HEK293T (cell line): ENCODE measurements around the gene SURF1.

ENCODE experiments used
- CTCF ChIA-PET: fragments of 350-600 bp; formaldehyde crosslinking; extraction: SDS; loops from one replicate; lab custom pipeline; 2021; ENCODE audit warnings: antibody characterized with exemption, inconsistent platforms; lab: Yijun Ruan, JAX
- POLR2A ChIA-PET: fragments of 350-600 bp; formaldehyde crosslinking; extraction: SDS; loops from one replicate; lab custom pipeline; 2020; ENCODE audit warnings: antibody characterized with exemption, inconsistent platforms; lab: Yijun Ruan, JAX
- DNase-seq: peaks from one replicate; pipeline ENCODE4 v3.0.0; 2012; ENCODE audit warnings: mixed read lengths; ENCODE audit errors: extremely low spot score
- ARNT ChIP-seq: fragments of 450-650 bp; IDR thresholded peaks from 2 replicates; pipeline ENCODE4 v1.6.1; 2017; ENCODE audit warnings: mild to moderate bottlenecking
- BHLHE40 ChIP-seq: fragments of 450-650 bp; IDR thresholded peaks from 2 replicates; pipeline ENCODE4 v1.6.1; 2016; ENCODE audit warnings: mild to moderate bottlenecking, moderate library complexity, borderline replicate concordance
- CTBP1 ChIP-seq: fragments of 450-650 bp; IDR thresholded peaks from 2 replicates; pipeline ENCODE4 v1.6.1; 2016; ENCODE audit warnings: borderline replicate concordance
- ELF4 ChIP-seq: fragments of 450-650 bp; IDR thresholded peaks from 2 replicates; pipeline ENCODE4 v1.6.1; 2017; ENCODE audit warnings: antibody characterized with exemption
- FOXA1 ChIP-seq: fragments of 450-650 bp; IDR thresholded peaks from 2 replicates; pipeline ENCODE4 v1.6.1; 2016; ENCODE audit warnings: mild to moderate bottlenecking
- FOXK2 ChIP-seq: fragments of 450-650 bp; IDR thresholded peaks from 2 replicates; pipeline ENCODE4 v1.6.1; 2016; ENCODE audit warnings: mild to moderate bottlenecking
- FOXM1 ChIP-seq: fragments of 450-650 bp; IDR thresholded peaks from 2 replicates; pipeline ENCODE4 v1.6.1; 2017; ENCODE audit warnings: mild to moderate bottlenecking, borderline replicate concordance
- HDGF ChIP-seq: fragments of 450-650 bp; IDR thresholded peaks from 2 replicates; pipeline ENCODE4 v1.6.1; 2017; ENCODE audit warnings: antibody characterized with exemption, borderline replicate concordance
- L3MBTL2 ChIP-seq: fragments of 450-650 bp; conservative IDR thresholded peaks from 2 replicates; pipeline ENCODE4 v1.6.1; 2016; ENCODE audit warnings: mild to moderate bottlenecking
- LEF1 ChIP-seq: fragments of 450-650 bp; IDR thresholded peaks from 2 replicates; pipeline ENCODE4 v1.6.1; 2017; ENCODE audit warnings: mild to moderate bottlenecking, borderline replicate concordance
- NFRKB ChIP-seq: fragments of 450-650 bp; IDR thresholded peaks from 2 replicates; pipeline ENCODE4 v1.6.1; 2016; ENCODE audit warnings: mild to moderate bottlenecking, moderate library complexity
- SP1 ChIP-seq: fragments of 450-650 bp; IDR thresholded peaks from 2 replicates; pipeline ENCODE4 v1.6.1; 2017
- SUZ12 ChIP-seq: fragments of 450-650 bp; IDR thresholded peaks from 2 replicates; pipeline ENCODE4 v1.6.1; 2016; ENCODE audit warnings: mild to moderate bottlenecking
- TARDBP ChIP-seq: fragments of 450-650 bp; IDR thresholded peaks from 2 replicates; pipeline ENCODE4 v1.6.1; 2016
- ZNF384 ChIP-seq: fragments of 450-650 bp; IDR thresholded peaks from 2 replicates; pipeline ENCODE4 v1.6.1; 2016
- TF ChIP-seq, protein P1 (sequence below): fragments of 450-650 bp; IDR thresholded peaks from 2 replicates; pipeline ENCODE4 v1.6.1; 2016

SURF1 gene

DNA sequence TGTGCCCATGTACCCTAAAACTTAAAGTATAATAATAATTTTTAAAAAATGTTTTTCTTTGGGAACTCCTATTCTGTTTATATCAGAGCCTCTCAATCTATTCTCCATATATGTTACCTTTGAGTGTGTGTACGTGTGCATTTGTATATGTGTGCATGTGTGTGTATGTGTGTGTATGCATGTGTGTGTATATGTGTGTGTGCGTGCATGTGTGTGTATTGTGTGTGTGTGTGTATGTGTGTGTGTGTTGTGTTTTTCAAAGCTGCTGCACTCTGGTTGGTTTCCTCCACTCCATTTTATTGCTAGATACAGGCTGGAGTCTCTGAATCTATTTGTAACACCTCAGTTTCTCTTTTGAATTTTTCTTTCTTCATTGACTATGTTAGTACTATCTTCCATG is 40.3 kb downstream of the SURF1 start:
- CTCF ChIA-PET: no interaction called here
- DNase-seq: no peak
- POLR2A ChIA-PET: no interaction called here
- TF ChIP-seq, protein P1, sequence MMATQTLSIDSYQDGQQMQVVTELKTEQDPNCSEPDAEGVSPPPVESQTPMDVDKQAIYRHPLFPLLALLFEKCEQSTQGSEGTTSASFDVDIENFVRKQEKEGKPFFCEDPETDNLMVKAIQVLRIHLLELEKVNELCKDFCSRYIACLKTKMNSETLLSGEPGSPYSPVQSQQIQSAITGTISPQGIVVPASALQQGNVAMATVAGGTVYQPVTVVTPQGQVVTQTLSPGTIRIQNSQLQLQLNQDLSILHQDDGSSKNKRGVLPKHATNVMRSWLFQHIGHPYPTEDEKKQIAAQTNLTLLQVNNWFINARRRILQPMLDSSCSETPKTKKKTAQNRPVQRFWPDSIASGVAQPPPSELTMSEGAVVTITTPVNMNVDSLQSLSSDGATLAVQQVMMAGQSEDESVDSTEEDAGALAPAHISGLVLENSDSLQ: no peak
- TF ChIP-seq SP1 (no peak), CTBP1 (no peak), NFRKB (no peak), FOXA1 (no peak), BHLHE40 (no peak)

DNA sequence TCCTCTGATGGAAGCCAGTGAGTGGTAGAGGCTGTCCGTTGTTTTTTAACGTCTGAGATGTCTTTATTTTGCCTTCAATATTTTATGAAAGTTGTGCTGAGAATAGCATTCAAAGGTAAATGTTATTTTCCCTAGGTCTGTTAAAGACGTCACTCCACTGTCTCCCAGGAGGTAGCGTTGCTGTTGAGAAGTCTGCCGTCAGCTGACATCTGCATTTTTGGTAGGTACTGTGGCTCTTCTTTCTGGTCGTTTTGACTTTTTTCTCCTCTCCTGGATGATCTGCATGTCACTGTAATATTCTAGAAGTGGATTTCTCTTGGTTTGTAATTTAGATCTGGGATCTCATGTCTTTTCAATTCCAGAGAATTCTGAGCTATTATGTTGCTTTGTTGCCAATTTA is 46.7 kb downstream of the SURF1 start:
- TF ChIP-seq HDGF (no peak), LEF1 (no peak), NFRKB (no peak), FOXM1 (no peak), SP1 (no peak), ELF4 (no peak), FOXA1 (no peak), SUZ12 (no peak)
- TF ChIP-seq, protein P1: no peak
- POLR2A ChIA-PET: no interaction called here
- CTCF ChIA-PET: no interaction called here
- no peak for DNase-seq

DNA sequence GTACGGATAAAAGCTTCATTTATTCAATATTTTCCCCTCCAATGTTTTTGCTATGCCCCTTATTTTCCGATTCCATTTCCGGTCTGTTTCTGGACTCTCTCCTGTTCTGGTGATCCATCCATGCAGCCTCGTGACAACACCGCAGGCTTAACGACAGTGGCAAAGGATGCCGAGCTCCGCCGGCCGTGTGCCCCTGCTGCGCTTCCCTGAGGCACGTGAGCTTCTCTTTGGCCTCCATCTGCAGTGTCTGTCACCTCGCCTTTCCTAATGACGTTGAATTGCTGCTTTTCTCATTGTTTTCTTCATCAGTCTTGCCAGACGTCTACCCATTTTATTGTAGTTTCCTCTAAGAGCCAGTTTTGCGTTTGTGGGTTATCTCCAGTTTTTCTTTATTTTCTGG is 49.0 kb downstream of the SURF1 start:
- ChIA-PET CTCF (no interaction called here), POLR2A (no interaction called here)
- no peak for TF ChIP-seq FOXK2
- TF ChIP-seq FOXA1: no peak
- TF ChIP-seq CTBP1: no peak
- no peak for TF ChIP-seq ELF4
- no peak for TF ChIP-seq LEF1
- no peak for TF ChIP-seq HDGF
- TF ChIP-seq ZNF384: no peak
- no peak for TF ChIP-seq TARDBP
- no peak for TF ChIP-seq SP1
- no peak for TF ChIP-seq BHLHE40
- TF ChIP-seq ARNT: no peak
- no peak for TF ChIP-seq L3MBTL2
- no peak for TF ChIP-seq SUZ12
- TF ChIP-seq NFRKB: no peak
- no peak for TF ChIP-seq FOXM1
- TF ChIP-seq, protein P1: no peak
- no peak for DNase-seq

DNA sequence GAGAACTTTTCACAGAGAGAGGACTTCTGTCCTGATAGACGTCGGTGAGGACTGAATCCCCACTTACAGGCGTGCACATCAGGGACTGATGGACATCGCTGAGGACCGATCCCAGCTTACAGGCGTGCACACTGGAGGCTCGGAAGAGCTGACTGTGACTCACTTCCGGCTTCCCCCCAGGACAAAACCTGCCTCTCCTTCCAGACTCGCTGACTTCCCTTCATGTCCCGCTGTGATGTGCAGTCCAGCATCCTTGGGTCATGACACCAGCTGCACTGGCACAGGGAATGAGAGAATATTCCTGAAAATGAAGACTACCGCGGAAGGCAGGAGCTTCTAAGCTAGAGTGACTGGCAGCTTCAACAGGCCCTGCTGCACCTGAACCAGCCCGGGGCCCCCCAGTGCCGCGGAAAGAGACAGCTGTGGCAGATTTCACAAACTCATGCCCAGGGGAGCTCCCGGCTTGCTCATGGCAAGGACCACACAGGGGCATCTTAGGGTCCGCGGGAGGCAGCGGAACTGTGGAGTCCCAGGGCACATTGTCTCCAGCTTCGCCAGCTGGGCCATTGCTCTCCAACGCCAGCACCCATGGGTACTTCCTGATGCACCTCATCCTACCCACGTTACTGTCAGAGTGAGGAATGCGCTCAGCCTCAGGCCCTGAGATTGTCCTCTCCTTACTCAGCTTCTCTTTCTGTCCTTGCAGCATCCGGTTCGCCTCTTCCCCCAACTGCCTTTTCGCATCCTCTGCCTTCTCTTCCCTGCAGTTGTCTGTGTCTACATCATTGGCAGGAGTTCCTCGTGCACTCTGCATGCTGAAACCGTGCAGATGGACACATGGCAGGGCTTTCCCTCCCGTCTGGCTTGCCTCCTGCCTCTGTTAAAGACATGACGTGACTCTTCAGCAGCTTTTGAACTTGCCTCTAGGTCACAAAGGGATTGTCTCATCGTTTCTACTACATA is 49.8 kb downstream of the SURF1 start:
- ChIA-PET CTCF (no interaction called here), POLR2A (no interaction called here)
- DNase-seq: no peak
- TF ChIP-seq L3MBTL2: no peak
- TF ChIP-seq ZNF384: no peak
- TF ChIP-seq TARDBP: no peak
- TF ChIP-seq ARNT: no peak

DNA sequence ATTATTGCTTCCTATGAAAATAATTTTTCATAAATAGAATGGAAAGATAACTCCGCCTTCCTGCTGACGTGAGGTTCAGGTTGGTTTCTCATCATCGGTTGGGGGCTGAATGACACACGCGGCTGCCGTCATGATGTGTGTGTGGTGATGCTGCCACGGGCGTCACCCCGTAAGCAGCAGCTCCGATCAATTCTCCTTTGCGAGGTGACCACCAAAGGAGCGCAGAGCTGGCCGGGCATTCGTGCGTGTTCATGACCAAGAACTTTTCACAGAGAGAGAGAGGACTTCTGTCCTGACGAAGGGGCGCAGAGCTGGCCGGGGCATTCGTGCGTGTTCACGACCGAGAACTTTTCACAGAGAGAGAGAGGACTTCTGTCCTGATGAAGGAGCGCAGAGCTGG is 50.6 kb downstream of the SURF1 start:
- no peak for DNase-seq
- TF ChIP-seq SP1 (no peak), FOXM1 (no peak), LEF1 (no peak), FOXA1 (no peak)
- TF ChIP-seq, protein P1: no peak
- ChIA-PET POLR2A (no interaction called here), CTCF (no interaction called here)
